IPS DF 6.9 (cell line): ENCODE results near the gene AMMECR1.

Source experiments
- DNase-seq: peaks from one replicate; pipeline ENCODE4 v3.0.0-alpha.2; 2013; ENCODE audit warnings: low read depth, low spot score
- H3K27ac ChIP-seq: one replicate; pipeline ENCODE4 v1.5.1; 2013; ENCODE audit warnings: low read length, control low read depth
- H3K27me3 ChIP-seq: 2 replicates; pipeline ENCODE4 v1.6.1; 2013; ENCODE audit warnings: mild to moderate bottlenecking, low read length; ENCODE audit not compliant: control insufficient read depth, insufficient read depth
- H3K36me3 ChIP-seq: 2 replicates; pipeline ENCODE4 v1.6.1; 2013; ENCODE audit warnings: low read length; ENCODE audit not compliant: control insufficient read depth, insufficient read depth
- H3K4me1 ChIP-seq: 2 replicates; pipeline ENCODE4 v1.6.1; 2013; ENCODE audit warnings: low read length; ENCODE audit not compliant: control insufficient read depth, insufficient read depth
- H3K4me3 ChIP-seq: 2 replicates; pipeline ENCODE4 v1.5.1; 2013; ENCODE audit warnings: mild to moderate bottlenecking, low read length
- H3K9me3 ChIP-seq: 2 replicates; pipeline ENCODE4 v1.6.1; 2013; ENCODE audit warnings: low read length, inconsistent platforms; ENCODE audit not compliant: control insufficient read depth, insufficient read depth
- WGBS: extraction: QIAGEN DNeasy Blood & Tissue Kit; methylation state at CpG from one replicate; pipeline ENCODE4 v1.1.7; 2013; ENCODE audit warnings: mixed read lengths, missing lambda C conversion rate; ENCODE audit not compliant: insufficient read length, insufficient coverage; 5-methylcytosine and 5-hydroxymethylcytosine counted together

The AMMECR1 gene

DNA sequence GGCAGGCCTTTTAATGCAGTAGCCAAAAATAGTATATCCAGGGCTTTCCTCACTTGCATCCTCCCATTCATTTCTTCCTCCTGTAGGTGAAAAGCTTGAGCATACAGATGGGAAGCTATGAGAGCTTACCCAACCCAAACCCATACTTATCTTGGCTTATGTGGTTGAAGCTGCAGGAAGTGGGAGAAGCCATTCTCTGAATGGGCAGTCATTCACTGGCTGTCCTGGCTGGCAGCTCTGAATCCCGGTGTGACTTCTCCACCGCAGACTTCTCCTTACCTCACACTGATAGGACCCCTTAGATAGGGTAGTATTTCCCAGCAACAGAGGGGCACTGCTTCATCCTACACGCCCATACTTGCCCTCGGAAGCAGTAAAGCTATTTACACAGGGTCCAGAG is 125.4 kb downstream of the AMMECR1 start:
- no peak overlapping the region for H3K27ac ChIP-seq

DNA sequence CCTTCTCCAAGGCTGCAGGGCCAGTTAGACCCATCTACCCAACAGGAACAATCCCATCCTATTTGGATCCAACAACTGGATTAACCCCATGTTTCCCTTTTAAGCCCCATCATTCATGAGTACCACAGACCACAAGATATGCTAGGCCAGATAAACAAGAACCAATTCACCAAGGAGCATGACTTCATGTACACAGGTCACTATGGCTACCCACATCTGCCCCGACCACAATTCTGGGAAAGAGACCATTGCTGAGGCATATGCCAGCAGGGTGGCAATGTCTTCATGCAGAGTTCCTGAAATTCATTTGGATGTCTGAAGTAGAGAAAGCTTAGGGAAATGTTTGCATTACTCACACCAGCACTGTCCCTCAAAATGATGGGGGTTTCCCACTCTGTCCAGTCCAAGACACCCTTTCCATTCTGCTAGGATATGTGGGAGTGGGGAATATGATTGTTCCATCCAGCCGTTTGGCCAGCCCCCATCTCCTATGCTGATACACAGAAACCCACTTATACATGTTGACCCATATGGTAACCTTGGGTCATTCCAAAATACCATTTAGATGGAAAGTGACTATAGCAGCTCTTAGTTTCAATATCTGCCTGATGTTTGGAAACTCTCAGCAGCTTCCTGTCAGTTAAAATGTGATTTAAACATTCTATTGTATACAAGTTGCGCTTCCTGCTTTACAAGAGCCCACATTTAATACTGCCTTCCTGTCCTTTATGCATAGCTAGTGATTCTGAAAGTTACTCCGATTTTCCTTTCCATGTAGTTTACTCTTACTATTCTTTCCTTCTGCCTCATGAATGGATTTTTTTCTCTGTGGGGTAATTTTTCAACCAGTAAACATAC is 129.0 kb downstream of the AMMECR1 start:
- H3K9me3 ChIP-seq: no peaks in the 10 kb centered on the region
- H3K27me3 ChIP-seq: no peaks in the 10 kb centered on the region
- H3K4me3 ChIP-seq: no peak overlapping the region
- no peak for DNase-seq
- WGBS: no CpG with 5 or more reads among the region's 4 CpGs
- H3K4me1 ChIP-seq: no peaks in the 10 kb centered on the region
- no peak overlapping the region for H3K27ac ChIP-seq
- H3K36me3 ChIP-seq: no peaks in the 10 kb centered on the region

More for the DNA sequence above, 125.4 kb downstream of the AMMECR1 start:
- no CpG with 5 or more reads among the region's 4 CpGs for WGBS
- H3K9me3 ChIP-seq: no peaks in the 10 kb centered on the region
- no peaks in the 10 kb centered on the region for H3K4me1 ChIP-seq
- H3K27me3 ChIP-seq: no peaks in the 10 kb centered on the region
- no peak for DNase-seq
- no peaks in the 10 kb centered on the region for H3K36me3 ChIP-seq
- no peak overlapping the region for H3K4me3 ChIP-seq

DNA sequence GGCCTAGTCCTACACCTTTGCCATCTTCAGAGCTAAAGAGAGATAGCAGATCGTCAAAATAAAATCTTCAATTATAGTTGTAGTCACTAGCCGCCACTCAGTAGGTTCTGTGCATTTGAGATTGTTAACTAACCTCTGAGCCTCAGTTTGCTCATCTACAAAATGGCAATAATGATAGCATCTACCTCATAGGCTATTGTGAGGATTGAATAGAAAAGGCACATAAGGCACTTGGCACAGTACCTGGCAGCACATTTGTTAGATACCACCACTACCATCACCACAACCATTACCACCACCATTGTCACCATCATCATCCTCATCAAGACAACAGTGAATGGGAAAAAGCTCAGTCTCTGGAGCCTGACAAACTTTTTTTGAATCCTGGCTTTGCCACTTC is 134.6 kb downstream of the AMMECR1 start:
- H3K4me3 ChIP-seq: no peak overlapping the region
- H3K9me3 ChIP-seq: no peaks in the 10 kb centered on the region
- no peak for DNase-seq
- H3K4me1 ChIP-seq: no peaks in the 10 kb centered on the region
- no CpG with 5 or more reads among the region's 2 CpGs for WGBS
- H3K27ac ChIP-seq: no peak overlapping the region
- no peaks in the 10 kb centered on the region for H3K27me3 ChIP-seq
- no peaks in the 10 kb centered on the region for H3K36me3 ChIP-seq

DNA sequence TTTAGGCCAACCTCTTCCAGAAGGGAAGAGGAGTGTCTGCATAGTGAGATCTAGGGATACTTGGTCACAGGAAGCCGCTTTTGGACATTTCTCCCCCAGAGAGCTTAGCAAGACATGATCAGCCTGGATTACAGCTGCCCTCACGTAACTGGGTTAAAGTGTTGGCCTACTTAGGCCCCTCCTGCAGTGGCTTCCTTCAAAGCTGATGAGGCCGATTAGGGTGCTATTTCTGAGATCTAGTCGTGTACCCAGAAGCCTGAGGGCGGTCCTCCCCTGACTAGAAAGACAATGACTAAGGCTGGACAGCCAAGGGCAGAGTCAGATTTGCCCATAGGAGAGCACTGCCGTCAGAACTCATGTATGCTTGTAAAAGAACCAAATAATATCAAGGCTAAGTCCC is 135.0 kb downstream of the AMMECR1 start:
- H3K9me3 ChIP-seq: no peaks in the 10 kb centered on the region
- H3K27me3 ChIP-seq: no peaks in the 10 kb centered on the region
- DNase-seq: no peak
- H3K4me1 ChIP-seq: no peaks in the 10 kb centered on the region
- H3K27ac ChIP-seq: no peak overlapping the region
- no CpG with 5 or more reads among the region's 6 CpGs for WGBS
- no peak overlapping the region for H3K4me3 ChIP-seq
- no peaks in the 10 kb centered on the region for H3K36me3 ChIP-seq

DNA sequence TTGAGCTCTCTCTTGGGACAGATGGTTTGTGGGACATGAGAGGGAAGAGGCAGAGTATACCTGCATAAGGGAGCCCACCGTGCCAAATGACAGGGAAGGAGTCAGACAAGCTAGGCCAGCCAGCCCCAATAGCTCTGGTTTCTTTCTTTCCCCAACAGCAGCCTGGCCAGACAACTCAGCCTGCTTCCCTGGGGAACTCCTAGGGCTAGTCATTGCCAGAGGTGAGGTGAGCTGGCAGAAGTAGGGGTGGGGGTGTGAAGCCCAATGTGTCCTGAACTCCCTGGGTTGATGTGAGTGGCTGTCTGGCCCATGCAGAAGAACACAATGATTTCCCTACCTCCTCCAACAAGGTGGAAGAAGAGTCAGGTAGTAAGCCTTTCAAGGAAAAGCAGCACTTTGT is 135.5 kb downstream of the AMMECR1 start:
- Histone ChIP-seq H3K27me3 (no peaks in the 10 kb centered on the region), H3K36me3 (no peaks in the 10 kb centered on the region), H3K4me3 (no peak overlapping the region), H3K4me1 (no peaks in the 10 kb centered on the region), H3K9me3 (no peaks in the 10 kb centered on the region), H3K27ac (no peak overlapping the region)
- no CpG with 5 or more reads among the region's 1 CpG for WGBS
- no peak for DNase-seq

DNA sequence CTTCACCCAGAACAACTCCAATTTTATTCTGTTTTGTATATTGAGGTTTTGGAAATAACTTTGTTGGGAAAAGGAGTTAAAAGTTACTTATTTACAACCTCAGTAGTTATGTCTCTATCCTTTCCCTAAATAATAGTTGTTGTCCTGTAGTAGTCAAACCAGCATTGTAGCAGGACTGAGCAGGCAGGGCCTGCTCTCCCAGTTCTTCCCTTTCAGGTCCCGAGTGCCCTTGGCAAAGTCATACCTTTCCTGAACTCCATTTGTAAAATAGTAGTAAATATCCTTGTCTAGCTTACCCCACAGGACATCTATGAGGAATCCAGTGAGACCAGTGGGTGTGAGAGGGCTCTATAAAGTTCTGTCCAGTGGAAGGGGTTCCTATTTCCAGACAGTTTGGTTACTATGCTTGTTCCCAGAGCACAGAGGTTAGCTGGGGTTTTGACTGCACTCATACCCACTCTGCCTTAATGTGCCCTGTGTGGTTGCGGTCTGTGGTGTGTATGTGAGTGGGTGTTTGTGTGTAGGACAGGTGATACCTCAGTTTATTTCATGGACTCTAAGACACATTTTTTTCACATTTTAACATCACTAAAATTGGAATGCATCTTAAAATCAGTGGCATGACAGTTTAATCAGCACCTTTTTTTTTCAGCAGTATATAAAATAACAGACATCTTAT is 136.3 kb downstream of the AMMECR1 start:
- no CpG with 5 or more reads among the region's 2 CpGs for WGBS
- Histone ChIP-seq H3K4me3 (no peak overlapping the region), H3K27ac (no peak overlapping the region)

DNA sequence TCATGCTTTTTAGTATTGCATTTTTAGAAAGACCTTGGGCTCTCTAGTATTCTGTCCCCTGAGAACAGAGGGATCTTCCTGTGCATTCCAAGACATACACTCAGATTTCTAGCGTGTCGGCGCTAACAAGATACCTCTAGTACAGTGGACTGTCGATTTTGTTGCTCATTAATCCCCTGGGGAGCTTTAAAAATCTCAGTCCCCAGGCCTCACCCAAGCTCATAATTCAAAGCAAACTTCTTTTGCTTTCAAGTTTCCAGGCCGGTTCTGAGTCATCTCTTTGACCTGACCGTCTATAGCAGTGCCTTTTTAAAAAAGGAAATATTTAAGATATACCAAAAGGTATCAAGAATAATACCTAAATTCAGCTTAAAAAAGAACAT is 137.0 kb downstream of the AMMECR1 start:
- no peak for DNase-seq
- Histone ChIP-seq H3K27ac (no peak overlapping the region), H3K27me3 (no peaks in the 10 kb centered on the region), H3K9me3 (no peaks in the 10 kb centered on the region), H3K4me3 (no peak overlapping the region), H3K36me3 (no peaks in the 10 kb centered on the region), H3K4me1 (no peaks in the 10 kb centered on the region)
- WGBS: no CpG with 5 or more reads among the region's 6 CpGs

More for the DNA sequence above, 136.3 kb downstream of the AMMECR1 start:
- no peaks in the 10 kb centered on the region for H3K27me3 ChIP-seq
- no peaks in the 10 kb centered on the region for H3K36me3 ChIP-seq
- H3K9me3 ChIP-seq: no peaks in the 10 kb centered on the region
- DNase-seq: no peak
- H3K4me1 ChIP-seq: no peaks in the 10 kb centered on the region

DNA sequence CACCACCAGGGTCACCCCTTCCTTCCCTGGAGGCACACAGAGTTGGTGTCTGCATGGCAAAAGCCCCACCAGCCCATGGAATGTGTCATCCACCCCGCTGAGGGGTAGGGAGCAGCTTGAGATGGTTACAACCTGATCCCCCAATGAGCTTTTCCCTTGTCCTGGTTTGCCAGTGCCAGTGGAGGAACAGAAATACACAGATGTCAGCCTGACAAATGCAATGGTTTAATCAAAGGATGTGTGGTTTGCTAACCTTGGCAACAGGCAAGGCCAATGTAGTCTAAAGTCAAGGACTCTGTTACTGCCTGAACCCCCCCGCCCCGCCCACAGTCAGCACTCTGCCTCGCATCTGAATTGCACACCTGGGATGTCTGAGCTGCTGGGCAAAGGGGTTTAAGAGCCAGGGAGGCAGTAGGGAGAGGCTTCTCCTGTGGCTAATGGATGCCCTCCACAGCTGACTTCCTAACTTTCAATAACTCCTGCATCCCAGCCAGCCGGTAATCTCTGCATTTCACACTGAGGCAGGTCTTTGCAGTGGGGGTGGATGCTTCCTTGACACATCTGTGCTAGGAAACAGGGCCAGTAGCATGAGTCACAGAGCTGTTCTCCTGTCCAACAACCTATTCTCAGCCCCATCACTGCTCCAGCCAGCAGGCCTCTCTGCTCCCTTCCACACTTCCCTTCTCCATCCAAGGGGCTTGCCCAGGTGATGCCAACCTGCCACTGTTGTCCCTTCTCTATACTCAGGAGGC is 137.5 kb downstream of the AMMECR1 start:
- H3K4me3 ChIP-seq: no peak overlapping the region
- H3K36me3 ChIP-seq: no peaks in the 10 kb centered on the region
- no peak for DNase-seq
- H3K27me3 ChIP-seq: no peaks in the 10 kb centered on the region
- no peaks in the 10 kb centered on the region for H3K9me3 ChIP-seq
- no CpG with 5 or more reads among the region's 5 CpGs for WGBS
- H3K4me1 ChIP-seq: no peaks in the 10 kb centered on the region
- H3K27ac ChIP-seq: no peak overlapping the region

DNA sequence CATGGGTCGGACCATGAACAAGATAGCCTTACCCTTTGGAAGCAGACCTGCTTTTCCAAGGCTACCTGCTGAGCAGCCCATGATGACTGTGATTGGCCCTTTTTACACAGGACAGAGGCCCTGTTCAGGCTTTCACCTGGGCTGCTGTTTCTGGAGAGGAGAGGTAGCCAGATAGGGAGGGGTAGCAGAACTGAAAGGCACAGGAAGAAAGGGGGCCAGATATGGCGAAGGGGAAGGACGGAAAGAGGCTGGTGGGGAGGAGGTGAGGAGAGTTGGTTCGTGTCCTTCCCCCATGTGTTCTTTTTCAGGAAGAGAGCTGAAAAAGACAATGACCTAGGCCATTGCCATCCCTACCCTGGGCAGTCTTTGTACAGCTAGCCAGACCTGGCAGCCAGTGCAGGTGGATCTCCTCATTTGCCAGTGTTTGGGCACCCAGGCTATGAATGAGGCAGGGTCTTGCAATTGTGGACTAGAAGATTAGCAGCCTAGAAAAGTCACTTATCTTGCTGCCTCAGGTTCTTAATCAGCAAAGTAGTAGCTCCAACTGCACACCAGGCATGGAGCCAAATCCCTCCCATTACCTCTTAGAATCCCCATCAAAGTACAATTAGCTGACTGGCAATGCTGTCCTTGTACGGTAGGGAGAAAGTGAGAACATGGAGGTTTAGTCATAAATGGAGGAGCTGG is 139.6 kb downstream of the AMMECR1 start:
- H3K27ac ChIP-seq: no peak overlapping the region
- no peaks in the 10 kb centered on the region for H3K36me3 ChIP-seq
- no CpG with 5 or more reads among the region's 5 CpGs for WGBS
- no peak overlapping the region for H3K4me3 ChIP-seq
- no peaks in the 10 kb centered on the region for H3K4me1 ChIP-seq
- no peak for DNase-seq
- H3K9me3 ChIP-seq: no peaks in the 10 kb centered on the region
- no peaks in the 10 kb centered on the region for H3K27me3 ChIP-seq

DNA sequence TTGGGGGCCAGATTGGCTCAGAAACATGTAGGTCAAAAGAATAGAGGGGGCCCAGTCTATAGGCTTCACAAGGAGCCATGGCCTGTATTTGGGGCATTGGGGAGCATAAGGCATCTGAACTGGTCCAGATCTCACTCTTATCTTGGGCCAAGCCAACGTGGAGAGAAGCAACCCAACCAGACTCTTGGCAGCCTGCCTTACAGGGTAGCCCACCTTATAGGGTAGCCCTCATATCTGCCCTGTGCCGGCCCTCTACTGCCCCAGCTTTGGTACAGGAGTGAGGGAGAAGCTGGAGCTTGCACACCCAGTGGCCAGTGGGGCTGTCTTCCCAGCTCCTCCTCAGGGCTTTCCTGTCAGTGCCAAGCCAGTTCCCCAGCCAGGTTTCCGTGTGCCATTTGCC is 142.2 kb downstream of the AMMECR1 start:
- no peaks in the 10 kb centered on the region for H3K9me3 ChIP-seq
- no peaks in the 10 kb centered on the region for H3K27me3 ChIP-seq
- no peaks in the 10 kb centered on the region for H3K36me3 ChIP-seq
- H3K27ac ChIP-seq: no peak overlapping the region
- no peak for DNase-seq
- H3K4me3 ChIP-seq: no peak overlapping the region
- WGBS: no CpG with 5 or more reads among the region's 3 CpGs
- no peaks in the 10 kb centered on the region for H3K4me1 ChIP-seq
